ENCODE data around the gene SYT13.
A peak's percentile ranks its signal among the peaks of the same experiment; 100 is the strongest.

The SYT13 gene

GRCh38 chr11:45305874-45306623 lies 19.9 kb upstream of the SYT13 start:
- DNase-seq (ENCODE audit: low read depth in 3 of 3) = no peak

GRCh38 chr11:45304992-45305335 lies 18.8 kb upstream of the SYT13 start:
- no peak for DNase-seq (ENCODE audit: low read depth in 3 of 3)

GRCh38 chr11:45304111-45304991 lies 18.2 kb upstream of the SYT13 start:
- no peak for DNase-seq (ENCODE audit: low read depth in 3 of 3)

GRCh38 chr11:45303316-45303715 lies 17.2 kb upstream of the SYT13 start:
- no peak for DNase-seq (ENCODE audit: low read depth in 3 of 3)

- DNase-seq (ENCODE audit: low read depth in 3 of 3) = no peak
Observed at GRCh38 chr11:45301537-45302246, 15.6 kb upstream of the SYT13 start.

GRCh38 chr11:45300715-45301114 lies 14.6 kb upstream of the SYT13 start:
- no peak for DNase-seq (ENCODE audit: low read depth in 3 of 3)

GRCh38 chr11:45298718-45299117 lies 12.6 kb upstream of the SYT13 start:
- no peak for DNase-seq (ENCODE audit: low read depth in 3 of 3)

GRCh38 chr11:45296075-45296474 lies 9.9 kb upstream of the SYT13 start:
- DNase-seq (ENCODE audit: low read depth in 3 of 3) = no peak

- no peak for DNase-seq (ENCODE audit: low read depth in 3 of 3)
Observed at GRCh38 chr11:45294499-45294898, 8.4 kb upstream of the SYT13 start.

- DNase-seq (ENCODE audit: low read depth in 3 of 3) = peak; percentile 32 to 54 (median 47)
Observed at GRCh38 chr11:45293566-45294192, 7.5 kb upstream of the SYT13 start.

- DNase-seq (ENCODE audit: low read depth in 3 of 3) = no peak
Observed at GRCh38 chr11:45290586-45290985, 4.4 kb upstream of the SYT13 start.

- no peak for DNase-seq (ENCODE audit: low read depth in 3 of 3)
Observed at GRCh38 chr11:45289369-45289768, 3.2 kb upstream of the SYT13 start.

- DNase-seq (ENCODE audit: low read depth in 3 of 3) = no peak
Observed at GRCh38 chr11:45288339-45288738, 2.2 kb upstream of the SYT13 start.

- no peak for DNase-seq (ENCODE audit: low read depth in 3 of 3)
Observed at GRCh38 chr11:45287316-45287903, 1.3 kb upstream of the SYT13 start.

GRCh38 chr11:45285250-45285828 lies 802 bp downstream of the SYT13 start:
- DNase-seq (ENCODE audit: low read depth in 3 of 3) = no peak

GRCh38 chr11:45282081-45282480 lies 4.1 kb downstream of the SYT13 start:
- no peak for DNase-seq (ENCODE audit: low read depth in 3 of 3)

- DNase-seq (ENCODE audit: low read depth in 3 of 3) = no peak
Observed at GRCh38 chr11:45280449-45280848, 5.7 kb downstream of the SYT13 start.

GRCh38 chr11:45279645-45280044 lies 6.5 kb downstream of the SYT13 start:
- DNase-seq (ENCODE audit: low read depth in 3 of 3) = no peak

GRCh38 chr11:45278714-45279113 lies 7.4 kb downstream of the SYT13 start:
- DNase-seq (ENCODE audit: low read depth in 3 of 3) = no peak

- no peak for DNase-seq (ENCODE audit: low read depth in 3 of 3)
Observed at GRCh38 chr11:45275828-45276227, 10.3 kb downstream of the SYT13 start.

- no peak for DNase-seq (ENCODE audit: low read depth in 3 of 3)
Observed at GRCh38 chr11:45274206-45274605, 11.9 kb downstream of the SYT13 start.

All from stimulated activated CD4-positive, alpha-beta T cell treated with anti-CD3 and anti-CD28 coated beads, TNF-alpha, amount 100 ng/mL, for 48 hours (primary cell).